ENCODE data around the gene GSTA2. TPM values are rescaled to one million over a fixed set of nuclear protein-coding genes. Genes with fewer than 3 reads are reported as not detected.
"Not testable (repeated sequence)": the region's sequence is repeated elsewhere in the genome, so short reads cannot be mapped to it uniquely, and the experiment has no call there.

Gene GSTA2
- total RNA-seq, 1 donor from 2014 or later, result not detected

GRCh38 chr6:52779237-52779636 is 16.0 kb upstream of the GSTA2 start:
- no peak for DNase-seq (ENCODE audit: low spot score)
- Mint-ChIP-seq H3K4me3 (ENCODE audit: unreplicated experiment) (no peak overlapping the region), H3K27ac (ENCODE audit: unreplicated experiment) (no peak overlapping the region), H3K9me3 (ENCODE audit: unreplicated experiment) (no peaks in the 10 kb centered on the region), H3K27me3 (ENCODE audit: unreplicated experiment) (peaks cover 2% of the 10 kb centered on the region), H3K36me3 (ENCODE audit: low read depth, unreplicated experiment) (peaks cover 9% of the 10 kb centered on the region), H3K4me1 (ENCODE audit: unreplicated experiment) (no peaks in the 10 kb centered on the region)
- TF ChIP-seq CTCF (IDR thresholded peaks at IDR 0.05; ENCODE audit: unreplicated experiment), result no peak

- H3K4me3 Mint-ChIP-seq (ENCODE audit: unreplicated experiment); H3K36me3 Mint-ChIP-seq (ENCODE audit: low read depth, unreplicated experiment); H3K9me3 Mint-ChIP-seq (ENCODE audit: unreplicated experiment); H3K27me3 Mint-ChIP-seq (ENCODE audit: unreplicated experiment); H3K4me1 Mint-ChIP-seq (ENCODE audit: unreplicated experiment); DNase-seq (ENCODE audit: low spot score); H3K27ac Mint-ChIP-seq (ENCODE audit: unreplicated experiment): not testable (repeated sequence)
These were observed 13.6 kb upstream of the GSTA2 start for GRCh38 chr6:52776711-52777351.

- not testable (repeated sequence) for DNase-seq (ENCODE audit: low spot score)
These were observed 6.1 kb upstream of the GSTA2 start for GRCh38 chr6:52769399-52769798.

GRCh38 chr6:52767658-52768057 is 4.4 kb upstream of the GSTA2 start:
- not testable (repeated sequence) for H3K4me3 Mint-ChIP-seq (ENCODE audit: unreplicated experiment); H3K36me3 Mint-ChIP-seq (ENCODE audit: low read depth, unreplicated experiment); H3K9me3 Mint-ChIP-seq (ENCODE audit: unreplicated experiment); H3K27ac Mint-ChIP-seq (ENCODE audit: unreplicated experiment); DNase-seq (ENCODE audit: low spot score); H3K27me3 Mint-ChIP-seq (ENCODE audit: unreplicated experiment); H3K4me1 Mint-ChIP-seq (ENCODE audit: unreplicated experiment)

More at GRCh38 chr6:52769399-52769798, 6.1 kb upstream of the GSTA2 start:
- not testable (repeated sequence) for H3K9me3 Mint-ChIP-seq (ENCODE audit: unreplicated experiment); H3K27me3 Mint-ChIP-seq (ENCODE audit: unreplicated experiment); H3K36me3 Mint-ChIP-seq (ENCODE audit: low read depth, unreplicated experiment); H3K27ac Mint-ChIP-seq (ENCODE audit: unreplicated experiment); H3K4me1 Mint-ChIP-seq (ENCODE audit: unreplicated experiment); H3K4me3 Mint-ChIP-seq (ENCODE audit: unreplicated experiment)

GRCh38 chr6:52761673-52762491 is 1.4 kb downstream of the GSTA2 start:
- not testable (repeated sequence) for DNase-seq (ENCODE audit: low spot score); H3K4me3 Mint-ChIP-seq (ENCODE audit: unreplicated experiment); H3K27me3 Mint-ChIP-seq (ENCODE audit: unreplicated experiment); H3K9me3 Mint-ChIP-seq (ENCODE audit: unreplicated experiment); H3K36me3 Mint-ChIP-seq (ENCODE audit: low read depth, unreplicated experiment); H3K27ac Mint-ChIP-seq (ENCODE audit: unreplicated experiment); H3K4me1 Mint-ChIP-seq (ENCODE audit: unreplicated experiment)

- Mint-ChIP-seq H3K4me3 (ENCODE audit: unreplicated experiment) (no peak overlapping the region), H3K4me1 (ENCODE audit: unreplicated experiment) (no peaks in the 10 kb centered on the region), H3K27me3 (ENCODE audit: unreplicated experiment) (peaks cover 1% of the 10 kb centered on the region), H3K36me3 (ENCODE audit: low read depth, unreplicated experiment) (no peaks in the 10 kb centered on the region), H3K27ac (ENCODE audit: unreplicated experiment) (no peak overlapping the region), H3K9me3 (ENCODE audit: unreplicated experiment) (no peaks in the 10 kb centered on the region)
- TF ChIP-seq CTCF (IDR thresholded peaks at IDR 0.05; ENCODE audit: unreplicated experiment), result no peak
- DNase-seq (ENCODE audit: low spot score), result no peak
These were observed 3.0 kb downstream of the GSTA2 start for GRCh38 chr6:52760105-52760765.
